Testis (tissue), 2 donors: ENCODE results near the gene PIGN.

Source experiments
- POLR2A ChIP-seq: fragments of 450-650 bp; IDR thresholded peaks from one replicate; pipeline ENCODE4 v1.6.1; 2017; ENCODE audit warnings: antibody characterized with exemption, mild to moderate bottlenecking, moderate library complexity
- TF ChIP-seq, protein P1 (sequence below), 3 experiments: fragments of 450-650 bp in 2 of 3; fragments of 200-600 bp in 1 of 3; sonication (generic) in 1 of 3; IDR thresholded peaks; one replicate each; pipeline ENCODE4 v1.5.1; 2016 to 2019; ENCODE audit warnings: antibody characterized with exemption in 3 of 3, mild to moderate bottlenecking in 2 of 3, moderate library complexity in 1 of 3

- TF ChIP-seq, protein P1, sequence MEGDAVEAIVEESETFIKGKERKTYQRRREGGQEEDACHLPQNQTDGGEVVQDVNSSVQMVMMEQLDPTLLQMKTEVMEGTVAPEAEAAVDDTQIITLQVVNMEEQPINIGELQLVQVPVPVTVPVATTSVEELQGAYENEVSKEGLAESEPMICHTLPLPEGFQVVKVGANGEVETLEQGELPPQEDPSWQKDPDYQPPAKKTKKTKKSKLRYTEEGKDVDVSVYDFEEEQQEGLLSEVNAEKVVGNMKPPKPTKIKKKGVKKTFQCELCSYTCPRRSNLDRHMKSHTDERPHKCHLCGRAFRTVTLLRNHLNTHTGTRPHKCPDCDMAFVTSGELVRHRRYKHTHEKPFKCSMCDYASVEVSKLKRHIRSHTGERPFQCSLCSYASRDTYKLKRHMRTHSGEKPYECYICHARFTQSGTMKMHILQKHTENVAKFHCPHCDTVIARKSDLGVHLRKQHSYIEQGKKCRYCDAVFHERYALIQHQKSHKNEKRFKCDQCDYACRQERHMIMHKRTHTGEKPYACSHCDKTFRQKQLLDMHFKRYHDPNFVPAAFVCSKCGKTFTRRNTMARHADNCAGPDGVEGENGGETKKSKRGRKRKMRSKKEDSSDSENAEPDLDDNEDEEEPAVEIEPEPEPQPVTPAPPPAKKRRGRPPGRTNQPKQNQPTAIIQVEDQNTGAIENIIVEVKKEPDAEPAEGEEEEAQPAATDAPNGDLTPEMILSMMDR (IDR thresholded peaks at IDR 0.05), result no peak
- TF ChIP-seq POLR2A, result no peak
These were observed 193.9 kb downstream of the PIGN start for GRCh38 chr18:61992923-61993322.
